Suprapubic skin (tissue), 4 donors: Measurements from ENCODE around the gene C1QTNF8. TPM values are rescaled to one million over a fixed set of nuclear protein-coding genes. Genes with fewer than 3 reads are reported as not detected.

ENCODE experiments used
- DNase-seq, 2 donors: peaks; one replicate each; pipeline ENCODE4 v3.0.0-alpha.2; 2019; ENCODE audit warnings: low spot score in 2 of 2
- H3K27ac ChIP-seq: fragments of 200-600 bp; sonication (generic); one replicate; pipeline ENCODE4 v1.5.1; 2019
- H3K27me3 ChIP-seq: fragments of 200-600 bp; sonication (generic); one replicate; pipeline ENCODE4 v1.5.1; 2019
- H3K36me3 ChIP-seq: fragments of 200-600 bp; sonication (generic); one replicate; pipeline ENCODE4 v1.5.1; 2019
- H3K4me1 ChIP-seq: fragments of 200-600 bp; sonication (generic); one replicate; pipeline ENCODE4 v1.5.1; 2019
- H3K4me3 ChIP-seq: fragments of 200-600 bp; sonication (generic); one replicate; pipeline ENCODE4 v1.5.1; 2019; ENCODE audit warnings: mild to moderate bottlenecking
- H3K9me3 ChIP-seq: fragments of 200-600 bp; sonication (generic); one replicate; pipeline ENCODE4 v1.5.1; 2019
- CTCF ChIP-seq, 2 donors: fragments of 200-600 bp in 1 of 2; fragments of 450-650 bp in 1 of 2; sonication (generic) in 1 of 2; IDR thresholded peaks; one replicate each; pipeline ENCODE4 v1.5.1; 2016 to 2019; ENCODE audit warnings: antibody characterized with exemption in 2 of 2, mild to moderate bottlenecking in 1 of 2, moderate library complexity in 1 of 2
- EP300 ChIP-seq: sonication (generic); formaldehyde crosslinking; IDR thresholded peaks from one replicate; pipeline ENCODE4 v1.6.1; 2017; ENCODE audit warnings: antibody characterized with exemption
- POLR2A ChIP-seq, 2 donors: fragments of 450-650 bp; IDR thresholded peaks; one replicate each; pipeline ENCODE4 v1.6.1; 2017; ENCODE audit warnings: antibody characterized with exemption in 2 of 2, mild to moderate bottlenecking in 2 of 2, moderate library complexity in 2 of 2
- POLR2AphosphoS5 ChIP-seq, 3 donors: sonication (generic); formaldehyde crosslinking; IDR thresholded peaks; one replicate each; pipeline ENCODE4 v1.6.1; 2017; ENCODE audit warnings: antibody characterized with exemption in 3 of 3
- WGBS: methylation state at CpG from one replicate; pipeline ENCODE4 v1.1.5; 2018; 5-methylcytosine and 5-hydroxymethylcytosine counted together
- total RNA-seq, 4 donors: library from RNA; depleted of rRNA; stranded (reverse); fragments of >200 nt; gene quantifications; one replicate each; pipeline ENCODE4 v1.1.0, GENCODE V29; 2016

Gene C1QTNF8
- total RNA-seq, 4 donors from 2014 or later: not detected

- DNase-seq: no peak
- Histone ChIP-seq H3K4me1 (no peaks in the 10 kb centered on the region), H3K27me3 (peaks cover 67% of the 10 kb centered on the region), H3K9me3 (peaks cover 8% of the 10 kb centered on the region), H3K36me3 (no peaks in the 10 kb centered on the region), H3K4me3 (no peak overlapping the region), H3K27ac (no peak overlapping the region)
- WGBS: 42% methylated on average over 6 of the region's 13 CpGs
- TF ChIP-seq POLR2AphosphoS5 (IDR thresholded peaks at IDR 0.05) (no peak), CTCF (IDR thresholded peaks at IDR 0.05) (no peak), POLR2A (IDR thresholded peaks at IDR 0.05) (no peak), EP300 (no peak)
Measured at GRCh38 chr16:1055557-1055924, 40.5 kb downstream of the C1QTNF8 start.

- H3K27me3 ChIP-seq: peaks cover 65% of the 10 kb centered on the region
Measured at GRCh38 chr16:1054660-1055556, 41.1 kb downstream of the C1QTNF8 start.

GRCh38 chr16:1053700-1054368 is 42.2 kb downstream of the C1QTNF8 start:
- 60% methylated on average over 1 of the region's 21 CpGs for WGBS
- Histone ChIP-seq H3K27me3 (peaks cover 73% of the 10 kb centered on the region), H3K4me3 (no peak overlapping the region), H3K4me1 (no peaks in the 10 kb centered on the region), H3K36me3 (no peaks in the 10 kb centered on the region), H3K27ac (no peak overlapping the region), H3K9me3 (peaks cover 3% of the 10 kb centered on the region)
- TF ChIP-seq CTCF (IDR thresholded peaks at IDR 0.05): no peak
- no peak for TF ChIP-seq EP300
- no peak for TF ChIP-seq POLR2AphosphoS5 (IDR thresholded peaks at IDR 0.05)
- no peak for TF ChIP-seq POLR2A (IDR thresholded peaks at IDR 0.05)
- no peak for DNase-seq

More at GRCh38 chr16:1054660-1055556, 41.1 kb downstream of the C1QTNF8 start:
- TF ChIP-seq POLR2A (IDR thresholded peaks at IDR 0.05): no peak
- peak; percentile 40 to 65 for TF ChIP-seq CTCF (IDR thresholded peaks at IDR 0.05)
- no peak overlapping the region for H3K27ac ChIP-seq
- H3K36me3 ChIP-seq: no peaks in the 10 kb centered on the region
- H3K9me3 ChIP-seq: peaks cover 8% of the 10 kb centered on the region
- WGBS: 31% methylated on average over 11 of the region's 34 CpGs
- H3K4me1 ChIP-seq: no peaks in the 10 kb centered on the region
- H3K4me3 ChIP-seq: no peak overlapping the region
- DNase-seq: no peak

- Histone ChIP-seq H3K4me1 (peaks cover 4% of the 10 kb centered on the region), H3K9me3 (peaks cover 3% of the 10 kb centered on the region), H3K4me3 (no peak overlapping the region), H3K27ac (no peak overlapping the region), H3K36me3 (no peaks in the 10 kb centered on the region), H3K27me3 (peaks cover 73% of the 10 kb centered on the region)
- WGBS: no CpG with 5 or more reads among the region's 14 CpGs
- TF ChIP-seq POLR2AphosphoS5 (IDR thresholded peaks at IDR 0.05): no peak
- TF ChIP-seq POLR2A (IDR thresholded peaks at IDR 0.05): no peak
- TF ChIP-seq CTCF (IDR thresholded peaks at IDR 0.05): no peak
- TF ChIP-seq EP300: no peak
- no peak for DNase-seq
Measured at GRCh38 chr16:1053121-1053521, 42.9 kb downstream of the C1QTNF8 start.

GRCh38 chr16:1052721-1053120 is 43.3 kb downstream of the C1QTNF8 start:
- no CpG with 5 or more reads among the region's 9 CpGs for WGBS
- Histone ChIP-seq H3K4me1 (peaks cover 5% of the 10 kb centered on the region), H3K36me3 (no peaks in the 10 kb centered on the region), H3K27me3 (peaks cover 73% of the 10 kb centered on the region), H3K27ac (no peak overlapping the region), H3K9me3 (peaks cover 3% of the 10 kb centered on the region), H3K4me3 (no peak overlapping the region)
- TF ChIP-seq POLR2A (IDR thresholded peaks at IDR 0.05) (no peak), POLR2AphosphoS5 (IDR thresholded peaks at IDR 0.05) (no peak), EP300 (no peak), CTCF (IDR thresholded peaks at IDR 0.05) (no peak)
- DNase-seq: no peak
